WTC11 (cell line): ENCODE results near the gene NLGN1. TPM values are rescaled to one million over a fixed set of nuclear protein-coding genes. Genes with fewer than 3 reads are reported as not detected.

Source experiments
- ATAC-seq: fragments of 200-7000 bp; cut with Tn5 transposase; 2 replicates; pipeline ENCODE4 v1.10.0; 2021; ENCODE audit warnings: mild to moderate bottlenecking, moderate library complexity
- CTCF ChIA-PET: fragments of 300-600 bp; sonication (Branson Sonifier 250); formaldehyde crosslinking; loops from one replicate; lab custom pipeline; 2021; ENCODE audit warnings: antibody characterized with exemption; lab: Charles Lee
- POLR2A ChIA-PET: fragments of 350-600 bp; sonication (Branson Sonifier 250); formaldehyde crosslinking; loops from one replicate; lab custom pipeline; 2021; ENCODE audit warnings: antibody characterized with exemption; lab: Charles Lee
- DNase-seq: peaks from one replicate; pipeline ENCODE4 v3.0.0; 2021; ENCODE audit warnings: low spot score
- H3K27ac Mint-ChIP-seq: 2 replicates; pipeline ENCODE4 v1.8.0; 2021; ENCODE audit warnings: mixed read lengths
- H3K27me3 Mint-ChIP-seq: 2 replicates; pipeline ENCODE4 v1.8.0; 2021; ENCODE audit warnings: low read depth, mild to moderate bottlenecking, moderate library complexity, mixed read lengths
- H3K36me3 Mint-ChIP-seq: 2 replicates; pipeline ENCODE4 v1.8.0; 2021; ENCODE audit warnings: mixed read lengths
- H3K4me1 Mint-ChIP-seq: 2 replicates; pipeline ENCODE4 v1.8.0; 2022; ENCODE audit warnings: mixed read lengths
- H3K4me3 Mint-ChIP-seq: 2 replicates; pipeline ENCODE4 v1.8.0; 2021; ENCODE audit warnings: mild to moderate bottlenecking, moderate library complexity, mixed read lengths
- H3K9me3 Mint-ChIP-seq: 2 replicates; pipeline ENCODE4 v1.8.0; 2021; ENCODE audit warnings: mixed read lengths
- CREB1 ChIP-seq: sonication (generic); formaldehyde crosslinking; IDR thresholded peaks from 2 replicates; pipeline ENCODE4 v1.8.0; 2023; ENCODE audit warnings: mild to moderate bottlenecking, missing genetic modification reagents
- FOXP1 ChIP-seq: sonication (generic); formaldehyde crosslinking; IDR thresholded peaks from 2 replicates; pipeline ENCODE4 v1.8.0; 2022; ENCODE audit warnings: missing genetic modification reagents, mild to moderate bottlenecking, moderate library complexity, borderline replicate concordance
- FOXP4 ChIP-seq: sonication (generic); formaldehyde crosslinking; IDR thresholded peaks from 2 replicates; pipeline ENCODE4 v1.8.0; 2022; ENCODE audit warnings: mild to moderate bottlenecking, missing genetic modification reagents
- GRHL2 ChIP-seq: fragments of 250-450 bp; sonication (Bioruptor Pico); IDR thresholded peaks from 2 replicates; pipeline ENCODE4 v1.8.0; 2022; ENCODE audit warnings: mild to moderate bottlenecking, moderate library complexity; ENCODE audit not compliant: insufficient replicate concordance, severe bottlenecking
- GTF2I ChIP-seq: fragments of 250-450 bp; sonication (Bioruptor Pico); conservative IDR thresholded peaks from 2 replicates; pipeline ENCODE4 v1.4.0; 2021; ENCODE audit warnings: mild to moderate bottlenecking
- HMGA2 ChIP-seq: fragments of 250-450 bp; sonication (Bioruptor Pico); IDR thresholded peaks from 2 replicates; pipeline ENCODE4 v1.4.0; 2021; ENCODE audit warnings: mild to moderate bottlenecking, moderate library complexity
- IRF1 ChIP-seq: sonication (generic); formaldehyde crosslinking; IDR thresholded peaks from 2 replicates; pipeline ENCODE4 v1.8.0; 2023; ENCODE audit warnings: missing genetic modification reagents
- MAX ChIP-seq: sonication (generic); formaldehyde crosslinking; IDR thresholded peaks from 2 replicates; pipeline ENCODE4 v1.8.0; 2022; ENCODE audit warnings: mild to moderate bottlenecking, missing genetic modification reagents
- NFATC4 ChIP-seq: fragments of 250-450 bp; sonication (Bioruptor Pico); IDR thresholded peaks from 2 replicates; pipeline ENCODE4 v1.9.0; 2021; ENCODE audit warnings: mild to moderate bottlenecking
- NFYB ChIP-seq: sonication (generic); formaldehyde crosslinking; conservative IDR thresholded peaks from 2 replicates; pipeline ENCODE4 v1.8.0; 2022; ENCODE audit warnings: low read depth, missing genetic modification reagents
- NR1H2 ChIP-seq: sonication (generic); formaldehyde crosslinking; IDR thresholded peaks from 2 replicates; pipeline ENCODE4 v1.9.0; 2021; ENCODE audit warnings: mild to moderate bottlenecking, moderate library complexity, missing genetic modification reagents
- OVOL2 ChIP-seq: fragments of 250-450 bp; sonication (Bioruptor Pico); IDR thresholded peaks from 2 replicates; pipeline ENCODE4 v1.9.0; 2021; ENCODE audit warnings: mild to moderate bottlenecking, borderline replicate concordance
- PREB ChIP-seq: sonication (generic); formaldehyde crosslinking; IDR thresholded peaks from 2 replicates; pipeline ENCODE4 v1.8.1; 2022; ENCODE audit warnings: mild to moderate bottlenecking, missing genetic modification reagents, moderate library complexity, borderline replicate concordance
- RELA ChIP-seq: sonication (generic); formaldehyde crosslinking; IDR thresholded peaks from 2 replicates; pipeline ENCODE4 v1.8.1; 2022; ENCODE audit warnings: missing genetic modification reagents, mild to moderate bottlenecking, borderline replicate concordance
- SMAD3 ChIP-seq: sonication (generic); formaldehyde crosslinking; IDR thresholded peaks from 2 replicates; pipeline ENCODE4 v1.8.0; 2022; ENCODE audit warnings: missing genetic modification reagents, mild to moderate bottlenecking, borderline replicate concordance
- TEAD1 ChIP-seq: sonication (generic); formaldehyde crosslinking; IDR thresholded peaks from 2 replicates; pipeline ENCODE4 v1.8.0; 2022; ENCODE audit warnings: mild to moderate bottlenecking, missing genetic modification reagents
- TEAD4 ChIP-seq: sonication (generic); formaldehyde crosslinking; IDR thresholded peaks from 2 replicates; pipeline ENCODE4 v1.8.0; 2022; ENCODE audit warnings: mild to moderate bottlenecking, missing genetic modification reagents
- ZNF121 ChIP-seq: sonication (generic); formaldehyde crosslinking; IDR thresholded peaks from 2 replicates; pipeline ENCODE4 v1.8.0; 2023; ENCODE audit warnings: missing genetic modification reagents
- ZNF219 ChIP-seq: sonication (generic); formaldehyde crosslinking; IDR thresholded peaks from 2 replicates; pipeline ENCODE4 v1.8.0; 2023; ENCODE audit warnings: missing genetic modification reagents, mild to moderate bottlenecking, borderline replicate concordance
- ZNF396 ChIP-seq: fragments of 250-450 bp; sonication (Bioruptor Pico); IDR thresholded peaks from 2 replicates; pipeline ENCODE4 v1.8.0; 2021; ENCODE audit warnings: mild to moderate bottlenecking, moderate library complexity, borderline replicate concordance
- ZNF512 ChIP-seq: sonication (generic); formaldehyde crosslinking; IDR thresholded peaks from 2 replicates; pipeline ENCODE4 v1.8.1; 2022; ENCODE audit warnings: missing genetic modification reagents, borderline replicate concordance
- total RNA-seq: library from RNA; stranded (reverse); gene quantifications from 3 replicates; pipeline ENCODE4 v1.2.3, GENCODE V29; 2021
- TF ChIP-seq, protein P1 (sequence below): sonication (generic); formaldehyde crosslinking; IDR thresholded peaks from 2 replicates; pipeline ENCODE4 v1.8.1; 2023; ENCODE audit warnings: mild to moderate bottlenecking, missing genetic modification reagents, moderate library complexity
- TF ChIP-seq, protein P2 (sequence below): fragments of 250-450 bp; sonication (Bioruptor Pico); IDR thresholded peaks from 2 replicates; pipeline ENCODE4 v1.9.0; 2021; ENCODE audit warnings: mild to moderate bottlenecking
- TF ChIP-seq, protein P3 (sequence below): fragments of 250-450 bp; sonication (Bioruptor Pico); IDR thresholded peaks from 2 replicates; pipeline ENCODE4 v1.8.0; 2021; ENCODE audit warnings: mild to moderate bottlenecking

The NLGN1 gene
- total RNA-seq, 1 experiment from 2014 or later, result 12.4 TPM

DNA sequence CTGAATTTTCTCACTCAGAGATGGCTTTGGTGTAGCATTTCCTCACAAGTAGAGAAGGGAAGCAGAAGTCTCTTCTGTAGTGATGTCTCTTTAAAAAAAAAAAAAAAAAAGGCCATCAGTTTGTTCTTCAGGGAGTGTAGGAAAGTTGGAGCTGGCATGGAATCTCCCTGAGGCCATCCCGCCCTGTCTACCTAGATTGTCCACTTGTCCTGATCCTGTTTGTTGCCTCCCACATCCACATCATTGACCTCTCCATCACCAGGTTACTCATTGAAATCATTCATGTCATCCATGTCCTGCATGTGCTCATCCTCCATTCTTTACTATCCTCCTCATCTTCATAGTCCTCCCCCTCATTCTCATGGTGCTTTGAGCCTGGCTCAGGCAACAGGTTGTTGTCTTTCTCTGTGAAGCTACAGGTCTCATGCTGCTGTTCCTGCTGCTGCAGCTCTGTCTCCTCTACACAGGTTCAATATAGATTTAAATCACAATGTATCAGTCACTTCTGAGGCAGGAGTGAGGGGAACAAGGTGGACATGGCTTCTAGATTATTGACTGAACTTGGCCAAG is 905.3 kb downstream of the NLGN1 start:
- H3K36me3 Mint-ChIP-seq, result no peaks in the 10 kb centered on the region
- ChIA-PET POLR2A (no interaction called here), CTCF (no interaction called here)
- peaks cover 21% of the 10 kb centered on the region for H3K4me1 Mint-ChIP-seq
- H3K27ac Mint-ChIP-seq, result no peak overlapping the region
- TF ChIP-seq TEAD1 (CRISPR knock-in tag), result no peak
- TF ChIP-seq, protein P1, sequence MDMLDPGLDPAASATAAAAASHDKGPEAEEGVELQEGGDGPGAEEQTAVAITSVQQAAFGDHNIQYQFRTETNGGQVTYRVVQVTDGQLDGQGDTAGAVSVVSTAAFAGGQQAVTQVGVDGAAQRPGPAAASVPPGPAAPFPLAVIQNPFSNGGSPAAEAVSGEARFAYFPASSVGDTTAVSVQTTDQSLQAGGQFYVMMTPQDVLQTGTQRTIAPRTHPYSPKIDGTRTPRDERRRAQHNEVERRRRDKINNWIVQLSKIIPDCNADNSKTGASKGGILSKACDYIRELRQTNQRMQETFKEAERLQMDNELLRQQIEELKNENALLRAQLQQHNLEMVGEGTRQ (CRISPR knock-in tag), result no peak
- no peak for TF ChIP-seq TEAD4
- no peak for TF ChIP-seq NFYB (CRISPR knock-in tag)
- no peak for TF ChIP-seq GRHL2 (CRISPR knock-in tag)
- TF ChIP-seq MAX, result no peak
- TF ChIP-seq IRF1 (CRISPR knock-in tag), result no peak
- no peak for TF ChIP-seq ZNF219 (CRISPR knock-in tag)
- TF ChIP-seq NR1H2 (CRISPR knock-in tag), result no peak
- TF ChIP-seq SMAD3 (CRISPR knock-in tag), result no peak
- TF ChIP-seq, protein P2, sequence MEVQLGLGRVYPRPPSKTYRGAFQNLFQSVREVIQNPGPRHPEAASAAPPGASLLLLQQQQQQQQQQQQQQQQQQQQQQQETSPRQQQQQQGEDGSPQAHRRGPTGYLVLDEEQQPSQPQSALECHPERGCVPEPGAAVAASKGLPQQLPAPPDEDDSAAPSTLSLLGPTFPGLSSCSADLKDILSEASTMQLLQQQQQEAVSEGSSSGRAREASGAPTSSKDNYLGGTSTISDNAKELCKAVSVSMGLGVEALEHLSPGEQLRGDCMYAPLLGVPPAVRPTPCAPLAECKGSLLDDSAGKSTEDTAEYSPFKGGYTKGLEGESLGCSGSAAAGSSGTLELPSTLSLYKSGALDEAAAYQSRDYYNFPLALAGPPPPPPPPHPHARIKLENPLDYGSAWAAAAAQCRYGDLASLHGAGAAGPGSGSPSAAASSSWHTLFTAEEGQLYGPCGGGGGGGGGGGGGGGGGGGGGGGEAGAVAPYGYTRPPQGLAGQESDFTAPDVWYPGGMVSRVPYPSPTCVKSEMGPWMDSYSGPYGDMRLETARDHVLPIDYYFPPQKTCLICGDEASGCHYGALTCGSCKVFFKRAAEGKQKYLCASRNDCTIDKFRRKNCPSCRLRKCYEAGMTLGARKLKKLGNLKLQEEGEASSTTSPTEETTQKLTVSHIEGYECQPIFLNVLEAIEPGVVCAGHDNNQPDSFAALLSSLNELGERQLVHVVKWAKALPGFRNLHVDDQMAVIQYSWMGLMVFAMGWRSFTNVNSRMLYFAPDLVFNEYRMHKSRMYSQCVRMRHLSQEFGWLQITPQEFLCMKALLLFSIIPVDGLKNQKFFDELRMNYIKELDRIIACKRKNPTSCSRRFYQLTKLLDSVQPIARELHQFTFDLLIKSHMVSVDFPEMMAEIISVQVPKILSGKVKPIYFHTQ (CRISPR knock-in tag), result no peak
- no peak for TF ChIP-seq ZNF121 (CRISPR knock-in tag)
- TF ChIP-seq RELA (CRISPR knock-in tag), result no peak
- no peak for TF ChIP-seq HMGA2 (CRISPR knock-in tag)
- TF ChIP-seq, protein P3, sequence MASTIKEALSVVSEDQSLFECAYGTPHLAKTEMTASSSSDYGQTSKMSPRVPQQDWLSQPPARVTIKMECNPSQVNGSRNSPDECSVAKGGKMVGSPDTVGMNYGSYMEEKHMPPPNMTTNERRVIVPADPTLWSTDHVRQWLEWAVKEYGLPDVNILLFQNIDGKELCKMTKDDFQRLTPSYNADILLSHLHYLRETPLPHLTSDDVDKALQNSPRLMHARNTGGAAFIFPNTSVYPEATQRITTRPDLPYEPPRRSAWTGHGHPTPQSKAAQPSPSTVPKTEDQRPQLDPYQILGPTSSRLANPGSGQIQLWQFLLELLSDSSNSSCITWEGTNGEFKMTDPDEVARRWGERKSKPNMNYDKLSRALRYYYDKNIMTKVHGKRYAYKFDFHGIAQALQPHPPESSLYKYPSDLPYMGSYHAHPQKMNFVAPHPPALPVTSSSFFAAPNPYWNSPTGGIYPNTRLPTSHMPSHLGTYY, result no peak
- no peaks in the 10 kb centered on the region; the same call in 1 of the 2 replicates for H3K27me3 Mint-ChIP-seq
- no peak for ATAC-seq
- no peak for DNase-seq
- peaks cover 4% of the 10 kb centered on the region for H3K9me3 Mint-ChIP-seq
- no peak overlapping the region for H3K4me3 Mint-ChIP-seq

DNA sequence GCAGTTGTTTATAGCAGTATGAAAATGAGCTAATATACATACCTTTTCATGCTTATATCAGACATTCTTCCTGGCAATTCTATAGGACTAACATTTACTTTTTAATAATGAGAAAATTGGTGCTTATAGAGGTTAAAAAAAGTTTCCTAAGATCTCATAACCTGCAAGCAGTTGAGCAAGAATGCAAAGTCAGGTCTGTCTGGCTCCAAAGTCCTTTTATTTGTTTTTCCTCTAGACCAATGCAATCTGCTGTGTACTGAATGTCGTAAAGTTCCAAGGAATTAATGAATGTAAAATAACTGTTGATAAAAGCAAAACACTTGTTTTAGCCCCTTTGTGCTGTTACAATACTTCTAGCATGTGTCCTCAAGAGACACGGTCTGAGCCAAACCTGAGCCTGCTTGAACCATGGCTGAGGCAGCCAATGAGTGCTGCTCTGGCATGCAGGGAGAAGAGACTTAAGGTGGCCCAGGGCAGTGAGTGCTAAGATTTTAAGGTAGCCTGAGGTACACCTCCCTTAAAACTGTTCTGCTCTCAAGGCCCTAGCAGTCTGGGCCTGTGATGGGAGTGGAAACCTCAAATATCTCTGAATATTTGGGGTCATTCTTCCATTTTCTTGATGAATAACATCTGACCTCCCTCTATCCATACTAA is 906.5 kb downstream of the NLGN1 start:
- Mint-ChIP-seq H3K4me1 (peaks cover 21% of the 10 kb centered on the region), H3K27ac (no peak overlapping the region), H3K9me3 (peaks cover 7% of the 10 kb centered on the region), H3K36me3 (no peaks in the 10 kb centered on the region), H3K4me3 (no peak overlapping the region), H3K27me3 (no peaks in the 10 kb centered on the region; the same call in 1 of the 2 replicates)
- TF ChIP-seq CREB1 (CRISPR knock-in tag) (no peak), FOXP1 (no peak), NFATC4 (CRISPR knock-in tag) (no peak), GTF2I (CRISPR knock-in tag) (no peak), TEAD4 (no peak), PREB (CRISPR knock-in tag) (no peak), FOXP4 (no peak), ZNF396 (no peak), OVOL2 (no peak), ZNF512 (no peak)
- POLR2A ChIA-PET, result no interaction called here
- DNase-seq (no peak), ATAC-seq (peak; percentile 68)
- CTCF ChIA-PET, result no interaction called here
